ENCODE results near the gene ZXDC.

Gene ZXDC

DNA sequence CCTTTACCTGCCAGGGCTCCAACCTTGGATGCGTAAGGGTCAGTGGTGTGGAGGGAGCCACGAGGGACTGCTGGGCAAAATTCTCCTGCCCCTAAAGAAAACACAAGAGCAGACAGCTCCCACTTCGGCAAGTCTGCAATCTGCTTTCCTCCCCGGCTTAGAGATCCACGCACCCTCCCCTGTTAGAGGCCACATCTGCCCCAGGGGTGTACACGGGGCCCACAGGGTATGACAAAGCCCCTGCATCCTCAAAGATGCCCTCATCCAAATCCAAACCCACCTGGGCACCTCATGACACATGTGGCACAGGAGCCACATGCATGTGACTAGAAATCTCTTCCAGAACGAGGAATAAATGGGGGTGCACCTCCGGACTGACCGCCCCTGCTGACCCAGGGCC lies 25.5 kb downstream of the ZXDC start:
- no peak for DNase-seq

DNA sequence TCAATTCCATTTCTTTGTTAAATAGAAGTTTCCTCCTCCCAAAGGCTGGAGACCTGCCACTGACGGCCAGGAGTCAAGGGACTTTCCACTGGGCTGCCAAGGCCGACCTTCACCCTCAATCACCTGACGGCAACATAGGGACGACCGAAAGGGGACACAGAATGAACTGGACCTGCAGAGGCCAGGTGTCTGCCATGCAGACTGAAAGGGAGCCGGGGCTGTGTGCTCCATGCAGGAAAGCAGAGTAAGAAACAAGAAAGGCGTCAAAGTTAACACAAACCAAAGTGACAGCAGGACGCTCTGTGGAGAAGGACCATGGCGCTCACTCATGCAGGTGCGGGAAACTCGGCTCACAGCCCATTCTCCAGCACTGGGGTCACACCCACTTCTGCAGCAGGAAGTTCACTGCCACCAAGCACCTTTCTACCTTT lies 26.1 kb downstream of the ZXDC start:
- DNase-seq, result no peak

DNA sequence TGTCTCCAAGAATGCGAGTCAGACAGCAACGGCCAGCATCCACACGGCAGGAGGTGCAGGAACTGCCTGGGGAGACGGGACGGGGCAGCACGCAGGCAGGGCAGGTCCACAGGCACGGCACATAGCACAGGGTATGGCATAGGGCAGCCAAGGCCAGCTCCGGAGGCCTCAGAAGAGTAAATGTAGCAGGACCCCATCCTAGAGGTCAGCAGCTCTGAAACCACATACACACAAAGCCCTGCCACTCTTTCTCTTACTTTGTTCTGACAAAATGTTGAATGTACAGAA lies 26.9 kb downstream of the ZXDC start:
- DNase-seq, result no peak

DNA sequence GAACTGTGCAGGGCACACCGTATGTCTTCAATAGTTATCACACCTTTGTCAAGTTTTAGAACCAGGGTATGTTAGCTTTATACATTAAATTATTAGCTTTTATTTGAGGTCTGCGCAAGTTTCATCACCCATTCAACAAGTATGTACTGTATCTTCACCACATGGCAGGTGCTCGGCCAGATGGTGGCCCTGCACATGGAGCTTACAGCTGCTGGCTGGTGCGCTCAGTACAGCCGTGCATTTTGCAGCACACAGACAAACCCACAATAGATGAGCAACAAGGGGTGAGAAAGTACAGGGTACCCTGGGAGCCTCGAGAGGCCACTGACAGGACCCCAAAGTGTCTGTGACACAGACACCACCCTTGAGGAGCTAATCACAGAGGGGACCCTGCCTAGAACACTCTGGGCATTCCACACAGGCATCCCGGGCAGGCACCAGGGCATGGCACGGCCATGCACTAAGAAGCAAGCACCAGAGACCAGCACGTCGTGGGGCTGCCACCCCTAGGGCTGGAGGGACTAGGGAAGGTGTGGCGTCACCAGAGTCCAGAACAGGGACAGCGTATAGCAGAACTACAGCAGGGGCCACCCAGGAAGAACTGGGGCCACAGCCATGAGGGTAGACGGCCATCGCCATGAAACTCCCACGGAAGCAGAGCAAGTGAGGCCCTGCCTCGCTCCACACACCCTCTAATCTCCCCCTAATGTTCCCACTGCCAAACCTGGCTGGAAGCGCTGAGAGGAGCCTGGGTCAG lies 27.4 kb downstream of the ZXDC start:
- DNase-seq, result no peak

DNA sequence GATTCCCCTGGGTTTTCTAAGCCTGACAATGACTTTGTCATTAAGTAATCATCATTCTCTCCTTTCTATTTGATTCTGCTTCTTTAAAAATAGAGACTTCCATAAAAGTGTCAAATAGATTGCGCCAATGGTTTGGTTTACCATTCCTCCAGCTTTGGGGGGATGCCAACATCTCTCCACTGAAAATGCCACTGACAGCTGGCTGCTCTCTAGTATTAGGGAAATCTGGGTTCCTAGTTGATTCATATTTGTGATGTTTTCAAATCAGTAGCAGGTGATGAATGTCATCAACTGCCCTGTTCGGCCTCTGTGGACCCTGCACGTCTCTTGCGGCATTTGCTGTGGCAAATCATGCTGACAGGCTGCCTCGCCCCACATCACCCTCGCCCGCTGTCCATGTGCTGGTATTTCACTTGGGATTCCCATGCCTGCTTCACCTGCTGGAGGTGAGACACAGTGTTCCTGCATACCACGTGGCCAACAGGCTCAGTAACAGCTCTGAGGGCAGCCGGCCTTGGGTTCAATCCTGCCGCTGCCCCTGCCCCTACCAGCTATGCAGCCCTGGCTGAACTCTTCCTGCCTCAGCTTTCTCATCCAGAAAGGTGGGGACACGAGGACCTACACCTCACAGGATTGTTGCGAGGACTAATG lies 28.1 kb downstream of the ZXDC start:
- no peak for DNase-seq

DNA sequence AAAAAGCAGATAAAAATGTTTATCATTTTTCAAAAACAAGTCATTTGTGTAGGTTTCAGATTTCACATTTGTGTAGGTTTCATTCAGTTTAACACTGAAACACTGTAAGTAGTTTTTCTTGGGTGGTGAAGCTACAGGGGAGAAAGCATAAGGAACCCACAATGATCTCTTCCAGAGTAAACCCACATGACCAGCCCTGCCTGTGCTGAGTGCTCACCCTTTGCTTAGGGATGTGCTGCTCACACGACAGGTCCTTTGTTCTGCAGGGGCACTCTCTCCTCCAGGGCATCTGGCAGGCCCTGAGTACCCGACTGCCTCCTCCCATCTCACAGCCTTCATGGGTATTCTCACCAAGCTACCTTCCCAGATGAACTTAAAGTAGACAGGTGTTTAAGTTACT lies 28.9 kb downstream of the ZXDC start:
- no peak for DNase-seq

DNA sequence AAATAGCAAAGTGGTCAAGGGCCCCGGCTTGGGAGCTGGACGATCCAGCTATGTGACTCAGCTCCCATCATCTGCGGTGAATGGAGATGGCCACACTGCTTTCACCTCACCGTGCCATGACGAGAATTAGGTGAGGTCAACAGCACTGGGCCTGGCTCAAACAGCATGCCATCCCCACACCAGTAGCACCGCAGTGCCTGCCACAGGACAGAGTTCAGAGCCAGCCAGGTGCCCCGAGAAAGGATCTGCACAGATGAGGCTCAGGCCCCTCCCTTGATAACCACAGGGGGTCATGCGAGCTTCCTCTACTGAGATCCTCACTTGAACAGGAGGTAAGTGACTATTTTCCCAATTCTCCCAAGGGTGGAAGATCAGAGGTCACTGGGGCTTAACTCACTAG lies 29.4 kb downstream of the ZXDC start:
- DNase-seq, result no peak

DNA sequence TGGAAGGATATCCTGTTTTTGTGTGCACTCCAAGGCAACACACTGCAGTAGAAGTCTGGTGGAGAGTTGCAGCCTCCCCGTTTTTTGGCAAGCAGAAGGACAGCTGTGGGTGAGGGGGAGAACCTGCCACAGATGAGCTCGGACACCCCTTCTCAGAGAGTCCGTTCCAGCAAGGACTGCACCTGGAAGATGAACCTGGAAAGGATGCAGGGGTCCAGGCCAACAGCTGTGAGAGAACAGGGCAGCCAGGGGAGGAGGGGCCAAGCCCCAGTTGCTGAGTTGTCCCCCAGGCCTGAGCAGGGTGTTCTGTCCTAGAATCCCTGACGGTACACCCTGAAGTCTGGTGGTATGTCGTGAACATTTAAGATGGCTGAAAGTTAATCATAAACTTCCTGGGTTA lies 30.2 kb downstream of the ZXDC start:
- DNase-seq, result no peak

DNA sequence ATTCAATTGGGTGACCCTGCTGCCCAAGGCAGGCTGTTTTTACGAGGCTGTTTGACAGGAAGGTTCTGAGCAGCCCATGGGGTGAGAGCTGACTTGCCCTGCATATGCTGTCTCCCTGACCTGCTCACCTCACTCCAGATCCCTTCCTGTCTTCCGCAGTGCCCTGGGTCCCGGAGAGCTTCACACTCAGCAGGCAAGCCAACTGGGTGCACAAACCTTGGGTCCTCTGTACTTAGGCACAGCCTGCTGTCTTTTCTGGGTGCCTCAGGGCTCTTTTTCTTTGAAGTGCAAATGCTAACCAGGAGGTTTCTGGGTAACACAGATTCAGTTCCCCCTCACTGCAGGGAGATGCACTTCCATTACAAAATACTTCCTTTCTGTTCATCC lies 32.8 kb downstream of the ZXDC start:
- DNase-seq, result no peak

DNA sequence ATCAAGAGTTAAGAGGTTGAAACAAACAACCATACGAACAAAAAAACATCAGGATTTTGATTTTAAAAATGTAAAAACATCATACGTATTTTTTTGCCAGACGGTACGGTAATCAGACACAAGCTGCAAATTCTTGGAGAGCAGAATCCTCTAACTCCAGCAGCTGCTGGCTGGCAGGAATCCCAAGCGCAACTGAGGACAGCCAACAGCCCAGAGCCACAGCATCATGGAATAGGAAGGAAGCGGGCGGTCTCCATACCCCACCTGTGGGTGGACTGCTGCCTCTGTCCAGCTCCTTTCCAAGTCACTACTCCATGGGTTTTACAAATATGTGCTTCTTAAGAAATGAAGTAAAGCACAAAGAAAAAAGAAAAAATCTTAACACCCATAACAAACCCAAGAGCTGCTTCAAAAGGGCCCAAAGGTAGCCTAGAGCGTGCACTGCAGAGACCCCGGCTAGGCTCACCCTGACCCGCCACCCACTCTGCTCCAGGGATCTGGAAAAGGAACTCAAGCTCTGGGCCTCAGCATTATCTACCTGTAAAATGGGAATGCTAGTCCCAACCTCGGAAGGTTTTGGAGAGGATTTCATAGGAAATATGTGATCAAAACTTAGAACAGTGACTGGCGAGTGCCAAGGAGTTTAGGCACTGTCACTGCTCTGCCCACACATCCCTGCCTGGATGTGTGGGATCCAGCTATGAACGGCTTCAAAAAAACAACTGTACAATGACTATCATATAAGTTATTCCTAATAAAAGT lies 33.4 kb downstream of the ZXDC start:
- DNase-seq, result no peak

DNA sequence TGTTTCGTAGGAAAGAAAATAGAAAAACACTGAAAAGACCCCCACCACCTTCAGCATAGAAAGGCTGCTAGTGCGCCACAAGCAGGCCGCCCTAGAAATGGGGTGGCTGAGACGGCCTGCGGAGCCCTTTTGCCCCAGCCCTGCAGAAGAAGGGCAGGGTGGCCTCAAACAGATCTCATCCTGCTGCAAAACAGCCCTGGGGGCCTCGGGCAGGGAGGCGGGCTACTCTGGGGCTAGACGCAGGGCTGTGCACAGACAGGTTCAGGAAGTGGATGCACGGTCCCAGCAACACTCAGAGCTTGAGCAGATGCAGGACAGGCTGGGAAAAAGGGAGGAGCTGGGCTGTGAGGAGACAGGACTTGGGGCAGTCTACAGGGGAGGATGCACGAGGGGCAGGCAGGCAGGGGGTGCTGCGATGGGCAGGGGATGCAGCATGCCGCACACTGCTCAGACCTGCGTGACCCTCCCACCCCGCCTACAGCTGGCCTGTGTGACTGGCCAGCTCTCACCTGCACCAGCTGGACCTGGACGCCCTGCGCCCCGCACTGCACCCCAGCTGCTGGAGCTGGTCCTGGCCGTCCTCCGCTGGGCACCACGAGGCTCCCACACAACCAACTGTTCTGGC lies 34.3 kb downstream of the ZXDC start:
- DNase-seq, result no peak

DNA sequence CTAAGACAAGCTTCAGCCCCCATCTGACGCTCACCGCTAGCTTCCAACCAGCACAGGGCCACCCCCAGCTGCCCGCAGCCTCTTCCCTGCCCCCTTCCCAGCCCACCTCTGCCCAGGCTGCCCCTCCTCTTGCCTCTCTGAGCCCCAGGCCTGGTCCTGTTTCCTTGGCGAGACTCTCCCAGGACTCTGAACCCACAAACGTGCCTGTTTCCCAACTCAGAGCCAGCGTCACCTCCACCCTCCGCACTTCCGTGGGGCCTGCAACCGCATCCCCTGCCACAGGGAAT lies 35.0 kb downstream of the ZXDC start:
- DNase-seq, result no peak

DNA sequence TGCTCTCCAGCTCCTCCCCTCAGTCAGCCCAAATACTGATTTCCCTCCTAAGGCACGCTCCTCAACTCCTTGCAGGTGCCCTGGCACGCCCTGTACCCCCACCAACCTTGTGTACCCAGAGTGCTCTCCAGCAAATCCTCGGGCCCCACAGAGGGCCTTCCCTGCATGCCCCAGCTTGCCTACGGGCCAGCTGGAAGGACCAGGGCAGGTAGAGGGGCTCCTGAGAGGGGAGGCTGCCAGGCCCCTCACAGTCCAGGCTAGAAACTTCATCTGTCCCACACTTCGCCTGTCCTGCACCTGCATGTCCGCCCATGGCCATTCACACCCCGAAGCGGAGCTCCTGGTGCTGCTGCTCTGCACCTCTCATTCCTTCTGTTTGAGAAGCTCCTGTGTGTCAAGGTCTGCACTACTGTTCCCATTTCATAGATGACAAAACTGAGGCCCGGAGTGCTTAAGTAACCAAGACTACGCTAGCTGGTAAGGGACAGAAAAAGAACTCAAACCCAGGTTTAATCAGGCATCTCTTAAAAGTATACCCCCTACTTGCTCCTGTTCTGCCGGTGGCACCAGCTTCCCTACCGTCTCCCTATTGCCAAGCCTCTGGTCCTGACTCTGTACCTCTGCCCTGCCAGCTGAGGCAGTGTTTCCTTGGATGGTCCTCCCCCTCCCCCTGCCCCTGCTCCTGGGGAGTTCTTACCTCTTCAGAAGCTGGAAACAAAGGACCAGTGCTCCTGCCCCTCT lies 35.6 kb downstream of the ZXDC start:
- no peak for DNase-seq

DNA sequence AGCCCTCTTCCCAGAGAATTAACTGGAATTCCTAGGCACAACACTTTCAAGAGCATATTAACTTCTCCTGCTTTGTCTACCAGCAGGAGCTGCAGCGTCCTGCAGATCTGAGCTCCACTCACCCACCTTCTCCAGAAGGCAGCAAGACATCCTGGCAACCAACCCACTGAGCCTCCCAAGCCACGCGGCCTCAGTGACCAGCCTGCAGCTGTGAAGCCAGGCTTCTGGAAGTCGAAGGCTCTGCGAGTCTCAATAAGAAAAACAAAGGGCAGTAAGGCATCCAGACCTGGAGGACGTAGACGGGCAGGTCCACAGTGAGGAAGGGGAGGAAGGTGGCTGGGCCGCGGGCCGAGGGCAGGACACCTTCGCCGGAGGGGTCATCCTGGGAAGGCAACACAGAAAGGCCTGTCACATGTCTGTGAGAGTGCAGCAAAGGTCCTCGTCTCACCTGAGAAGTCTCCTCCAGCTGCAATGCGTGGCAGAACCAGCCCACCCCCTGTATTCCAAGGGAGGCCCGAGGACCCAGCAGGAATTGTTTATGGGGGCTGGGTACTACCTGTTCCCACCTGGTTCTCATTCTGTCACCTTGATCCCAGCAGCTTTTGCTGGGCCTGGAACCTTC lies 36.2 kb downstream of the ZXDC start:
- DNase-seq, result no peak

DNA sequence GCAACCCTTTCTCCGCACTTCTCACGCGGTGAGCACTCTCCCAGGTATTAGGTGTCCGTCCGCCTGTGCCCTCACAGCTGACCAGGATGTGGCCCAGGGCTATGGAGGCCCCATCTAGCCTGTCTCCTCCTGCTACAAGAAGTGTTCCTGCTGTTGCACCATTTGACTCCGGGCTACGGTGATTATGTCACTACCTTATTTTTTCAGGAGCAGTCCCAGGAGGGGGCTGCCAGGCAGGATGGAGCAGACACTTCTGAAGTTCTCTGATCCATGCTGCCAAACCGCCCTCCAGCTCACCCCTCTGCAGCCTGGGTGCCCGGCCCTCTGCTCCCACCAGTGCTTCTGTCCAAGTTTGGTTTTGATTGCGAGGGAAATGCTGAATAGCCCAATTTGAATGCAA lies 36.9 kb downstream of the ZXDC start:
- no peak for DNase-seq

DNA sequence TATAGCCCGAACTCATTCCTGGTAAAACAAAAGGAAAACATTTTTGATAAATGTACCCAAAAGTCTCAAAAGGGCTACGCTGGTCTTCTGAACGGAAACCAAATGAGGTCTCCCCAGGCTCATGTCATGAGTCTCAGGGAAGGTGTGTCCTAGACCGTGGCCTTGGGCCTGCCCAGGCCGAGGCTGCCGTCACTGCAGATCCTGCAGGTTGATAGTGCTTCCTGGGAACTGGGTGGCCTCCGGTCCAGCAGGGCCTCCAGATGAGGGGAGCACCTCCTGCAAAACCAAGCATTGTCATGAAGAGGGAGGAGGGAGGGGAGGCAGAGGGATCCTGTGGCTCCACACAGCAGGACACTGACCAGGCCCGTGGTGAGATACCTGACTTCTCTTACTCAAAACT lies 37.5 kb downstream of the ZXDC start:
- no peak for DNase-seq

DNA sequence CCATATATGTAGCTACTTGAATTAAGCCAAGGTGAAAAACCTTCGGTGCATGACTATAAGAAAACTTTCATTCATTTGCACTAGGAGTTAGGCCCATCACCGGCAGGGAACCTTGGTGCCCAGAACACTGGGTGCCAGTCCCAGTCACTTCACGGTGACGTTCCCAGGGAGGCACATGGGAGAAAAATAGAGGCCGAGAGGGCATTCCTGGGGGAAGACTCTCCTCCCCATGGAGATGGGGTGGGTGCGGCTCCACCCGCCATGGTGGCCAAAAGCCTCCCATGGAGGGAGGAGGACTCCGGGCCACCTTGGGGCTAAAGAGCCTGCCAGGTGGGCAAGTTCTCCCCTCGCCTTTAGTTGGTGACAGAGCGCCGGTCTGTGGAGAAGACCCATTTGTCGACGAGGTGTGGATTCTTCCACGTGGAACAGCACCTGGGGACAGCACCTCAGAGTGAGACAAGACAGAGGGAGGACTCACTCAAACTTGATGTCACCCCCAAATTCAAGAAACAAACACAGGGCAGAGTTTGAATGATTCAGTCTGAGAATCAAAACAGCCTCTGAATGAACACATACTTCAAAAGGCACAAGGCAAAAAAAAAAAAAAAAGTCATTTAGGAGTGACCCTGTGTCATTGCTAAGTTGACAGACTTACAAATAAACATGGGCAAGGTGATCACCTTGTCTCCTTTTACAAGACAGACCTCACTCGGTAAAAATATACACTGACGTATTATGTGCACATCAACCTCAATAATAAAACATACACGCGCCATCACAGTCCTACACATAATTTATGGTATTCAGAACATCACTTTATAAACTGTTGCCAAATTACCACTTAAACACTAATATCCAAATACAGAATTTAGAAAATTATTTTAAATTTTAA lies 38.6 kb downstream of the ZXDC start:
- no peak for DNase-seq

DNA sequence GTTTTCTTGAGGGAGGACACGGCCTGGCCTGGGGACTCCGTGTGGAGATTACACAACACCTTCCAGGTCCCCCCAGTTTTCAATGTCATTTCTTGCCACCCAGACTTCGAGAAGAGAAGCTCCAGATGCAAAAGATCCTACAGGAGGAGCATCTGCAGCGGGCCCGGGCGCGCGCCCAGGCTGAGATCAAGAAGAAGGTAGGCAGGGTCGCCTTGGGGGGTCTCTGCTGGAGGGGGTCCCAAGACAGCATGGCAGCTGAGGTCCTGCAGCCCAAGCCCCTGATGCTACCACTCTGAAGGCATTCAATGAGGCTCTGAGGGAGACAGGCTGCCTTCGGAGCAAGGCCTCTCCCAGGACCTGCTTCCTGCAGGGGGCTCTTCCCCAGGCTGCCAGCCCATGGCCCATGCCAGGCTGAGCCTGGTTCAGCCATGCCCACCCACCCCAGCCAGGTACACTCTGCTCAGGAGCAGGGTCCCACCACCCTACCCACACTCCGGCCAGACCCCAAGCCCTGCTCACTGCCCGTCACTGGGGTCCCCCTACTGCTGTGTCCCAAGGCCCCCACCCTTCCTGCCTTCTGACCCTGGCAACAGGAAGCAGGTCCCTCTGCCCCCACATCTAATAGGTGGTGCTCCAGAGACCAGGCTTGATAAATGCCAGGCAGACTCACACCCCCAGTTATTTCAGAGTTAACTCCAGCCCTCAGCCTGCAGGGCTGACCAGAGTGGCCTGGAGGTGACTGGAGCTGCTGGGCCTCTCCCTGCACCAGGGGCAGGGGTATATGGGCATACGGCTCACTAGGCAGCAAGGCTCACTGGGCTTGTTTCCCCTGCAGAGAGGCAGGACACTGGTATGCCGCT lies 40.0 kb downstream of the ZXDC start:
- DNase-seq, result no peak

DNA sequence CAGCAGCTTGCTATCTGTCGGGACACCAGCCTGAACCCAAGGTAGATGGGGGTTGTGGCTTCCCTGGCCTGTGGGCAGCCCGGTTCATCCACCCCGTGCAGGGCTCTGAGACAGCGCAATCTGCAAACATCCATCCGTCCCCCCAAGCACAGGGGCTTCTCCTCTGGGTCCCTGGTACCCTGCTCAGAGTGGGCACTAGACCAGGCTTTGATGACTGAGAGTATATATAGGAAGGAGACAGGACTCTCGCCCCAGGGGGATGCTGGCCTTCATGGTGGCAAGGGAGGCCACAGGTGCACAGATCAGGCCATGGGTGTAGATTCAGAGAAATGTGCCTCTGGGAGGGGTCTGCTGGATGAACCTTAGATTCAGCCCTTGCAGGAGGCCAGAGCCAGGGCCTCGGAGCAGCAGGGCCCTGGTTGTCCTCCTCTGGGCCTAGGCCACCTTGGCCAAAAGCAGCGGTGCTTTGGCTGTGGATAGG lies 40.7 kb downstream of the ZXDC start:
- no peak for DNase-seq

DNA sequence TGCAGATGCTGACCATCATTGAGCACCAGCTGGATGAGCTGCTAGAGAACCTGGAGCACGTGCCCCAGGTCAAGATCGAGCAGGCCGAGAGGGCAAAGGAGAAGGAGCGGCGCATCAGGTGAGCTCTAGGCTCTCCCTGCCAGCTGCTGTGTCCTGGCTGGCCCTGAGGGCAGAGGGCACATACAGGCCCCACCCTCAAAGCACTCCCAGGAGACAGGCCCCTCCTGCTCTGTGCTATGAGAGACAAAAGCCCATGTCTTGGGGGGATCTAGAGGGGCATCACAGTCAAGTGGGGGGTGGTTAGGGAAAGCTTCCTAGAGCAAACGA lies 41.5 kb downstream of the ZXDC start:
- DNase-seq, result no peak
